Activated naive CD8-positive, alpha-beta T cell treated with anti-CD3 and anti-CD28 coated beads, Interleukin-2, amount 50 U/mL, for 24 hours (primary cell): Measurements from ENCODE around the gene PACSIN2.

ENCODE experiments used
- ATAC-seq: fragments of 150-1000 bp; cut with Tn5 transposase; one replicate; pipeline ENCODE4 v1.10.0; 2021
- DNase-seq: peaks from one replicate; pipeline ENCODE4 v3.0.0; 2021
- H3K27ac Mint-ChIP-seq: one replicate; pipeline ENCODE4 v1.8.0; 2021; ENCODE audit warnings: mild to moderate bottlenecking, mixed read lengths
- H3K27me3 Mint-ChIP-seq: one replicate; pipeline ENCODE4 v1.8.0; 2021; ENCODE audit warnings: mixed read lengths
- H3K36me3 Mint-ChIP-seq: one replicate; pipeline ENCODE4 v1.8.0; 2021; ENCODE audit warnings: low read depth, mixed read lengths
- H3K4me1 Mint-ChIP-seq: one replicate; pipeline ENCODE4 v1.8.0; 2021; ENCODE audit warnings: mixed read lengths
- H3K4me3 Mint-ChIP-seq: one replicate; pipeline ENCODE4 v1.8.0; 2021; ENCODE audit warnings: mild to moderate bottlenecking, moderate library complexity, mixed read lengths
- H3K9me3 Mint-ChIP-seq: one replicate; pipeline ENCODE4 v1.8.0; 2021; ENCODE audit warnings: mixed read lengths

The PACSIN2 gene

DNA sequence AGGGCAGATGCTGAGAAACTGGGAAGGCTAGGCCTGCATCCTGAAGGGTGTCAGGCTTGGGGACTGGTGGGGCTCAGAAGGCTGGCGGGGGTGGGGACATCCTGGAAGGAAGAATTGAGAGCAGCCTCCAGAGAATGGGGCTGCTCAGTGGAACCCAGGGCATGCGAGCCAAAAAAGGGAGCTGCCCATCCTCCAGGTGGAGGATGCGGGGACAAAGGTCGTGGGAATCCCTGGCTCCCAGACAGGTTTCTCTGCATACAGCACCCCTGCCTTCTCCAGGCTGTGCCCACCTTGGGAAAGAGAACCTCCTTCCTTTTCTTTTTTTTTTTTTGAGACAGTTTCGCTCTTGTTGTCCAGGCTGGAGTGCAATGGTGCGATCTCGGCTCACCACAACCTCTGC lies 117.0 kb downstream of the PACSIN2 start:
- Mint-ChIP-seq H3K27me3 (no peaks in the 10 kb centered on the region), H3K4me1 (peaks cover 31% of the 10 kb centered on the region), H3K27ac (no peak overlapping the region), H3K4me3 (no peak overlapping the region), H3K36me3 (no peaks in the 10 kb centered on the region), H3K9me3 (no peaks in the 10 kb centered on the region)
- ATAC-seq: no peak
- no peak for DNase-seq

DNA sequence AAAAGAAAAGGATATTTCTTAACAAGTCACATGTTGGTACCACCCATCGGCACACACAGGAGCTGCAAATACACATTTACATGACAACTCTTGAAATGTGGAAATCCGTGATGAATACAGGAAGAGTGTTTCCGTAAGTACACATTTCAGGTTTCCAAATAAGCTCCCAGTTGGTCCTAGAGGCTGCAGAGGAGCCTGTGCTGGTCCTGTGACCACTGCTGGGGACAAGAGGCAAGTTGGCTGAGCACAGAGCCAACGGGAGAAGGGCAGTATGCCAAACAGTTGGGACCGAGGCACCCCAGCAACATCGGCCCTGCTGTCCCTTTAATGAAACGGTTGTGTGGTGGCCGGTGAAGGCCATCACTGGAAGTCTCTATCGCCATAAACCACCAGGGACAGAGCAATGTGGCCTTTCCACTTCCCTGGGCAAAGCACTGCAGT lies 119.4 kb downstream of the PACSIN2 start:
- ATAC-seq (no peak), DNase-seq (no peak)
- H3K4me3 Mint-ChIP-seq: no peak overlapping the region
- peak overlapping the region; percentile 45 for H3K27ac Mint-ChIP-seq
- H3K4me1 Mint-ChIP-seq: peaks cover 31% of the 10 kb centered on the region
- no peaks in the 10 kb centered on the region for H3K9me3 Mint-ChIP-seq
- no peaks in the 10 kb centered on the region for H3K27me3 Mint-ChIP-seq
- H3K36me3 Mint-ChIP-seq: peaks cover 2% of the 10 kb centered on the region

DNA sequence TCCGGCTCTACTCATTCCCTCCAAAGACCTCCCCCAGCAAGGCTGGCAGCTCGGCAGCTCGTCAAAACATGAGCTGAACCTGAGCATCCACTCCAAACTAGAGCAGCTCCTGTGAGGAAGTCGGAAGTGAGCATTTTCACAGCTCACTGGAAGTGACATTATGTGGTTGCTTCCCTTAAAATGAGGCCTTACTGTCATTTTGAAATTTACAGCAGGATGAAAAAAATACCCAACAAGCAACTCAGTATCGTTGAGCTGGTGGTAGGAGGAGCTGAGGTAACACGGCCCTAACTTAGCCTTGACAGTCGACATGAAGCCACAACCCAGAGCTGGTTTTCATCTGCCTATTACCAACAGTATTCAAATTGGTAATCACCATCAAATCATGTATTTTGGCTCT lies 119.9 kb downstream of the PACSIN2 start:
- H3K4me3 Mint-ChIP-seq: no peak overlapping the region
- ATAC-seq: peak; percentile 59

DNA sequence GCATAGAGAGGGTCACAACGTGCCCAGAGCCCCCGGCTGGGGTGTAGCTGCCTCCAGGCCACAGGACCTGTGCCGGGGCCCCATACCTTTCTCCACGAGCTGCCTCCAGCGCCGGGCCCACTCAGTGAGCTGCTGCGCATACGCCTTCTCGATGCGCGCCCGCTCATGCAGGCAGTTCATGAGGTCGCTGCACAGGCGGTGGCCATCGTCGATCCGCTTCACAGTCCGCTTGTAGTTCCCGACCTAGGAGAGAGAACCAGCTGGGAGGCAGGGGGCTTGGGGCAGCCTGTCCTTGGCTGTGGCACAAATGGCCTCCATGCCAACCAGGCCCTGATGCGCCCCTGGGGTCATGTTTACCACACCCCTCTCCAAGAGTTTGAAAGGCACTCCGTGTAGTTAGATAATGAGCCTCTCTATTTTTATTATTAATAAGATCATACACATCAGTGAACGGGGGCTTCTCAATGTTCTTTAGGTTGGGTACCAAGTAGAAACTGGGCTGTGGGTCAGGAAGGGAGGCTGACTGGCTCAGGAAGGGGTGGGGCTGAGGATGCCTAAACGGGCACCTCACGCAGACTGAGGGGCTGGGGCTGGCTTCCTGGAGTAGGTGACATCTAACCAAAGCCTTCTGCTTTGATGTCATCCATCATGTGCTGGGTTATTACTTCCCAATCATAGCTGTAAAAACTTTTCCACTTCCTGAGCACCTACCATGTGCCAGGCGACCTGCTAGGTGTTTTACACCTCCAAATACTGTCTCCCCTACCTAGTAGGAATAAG lies 121.4 kb downstream of the PACSIN2 start:
- Mint-ChIP-seq H3K27me3 (no peaks in the 10 kb centered on the region), H3K27ac (peak overlapping the region; percentile 26), H3K36me3 (peaks cover 5% of the 10 kb centered on the region), H3K4me1 (peaks cover 41% of the 10 kb centered on the region), H3K9me3 (no peaks in the 10 kb centered on the region), H3K4me3 (no peak overlapping the region)
- ATAC-seq (no peak), DNase-seq (no peak)

More for the DNA sequence above, 119.9 kb downstream of the PACSIN2 start:
- H3K27me3 Mint-ChIP-seq: no peaks in the 10 kb centered on the region
- H3K27ac Mint-ChIP-seq: peak overlapping the region; percentile 45
- H3K9me3 Mint-ChIP-seq: no peaks in the 10 kb centered on the region
- H3K4me1 Mint-ChIP-seq: peaks cover 31% of the 10 kb centered on the region
- DNase-seq: no peak
- H3K36me3 Mint-ChIP-seq: peaks cover 2% of the 10 kb centered on the region

DNA sequence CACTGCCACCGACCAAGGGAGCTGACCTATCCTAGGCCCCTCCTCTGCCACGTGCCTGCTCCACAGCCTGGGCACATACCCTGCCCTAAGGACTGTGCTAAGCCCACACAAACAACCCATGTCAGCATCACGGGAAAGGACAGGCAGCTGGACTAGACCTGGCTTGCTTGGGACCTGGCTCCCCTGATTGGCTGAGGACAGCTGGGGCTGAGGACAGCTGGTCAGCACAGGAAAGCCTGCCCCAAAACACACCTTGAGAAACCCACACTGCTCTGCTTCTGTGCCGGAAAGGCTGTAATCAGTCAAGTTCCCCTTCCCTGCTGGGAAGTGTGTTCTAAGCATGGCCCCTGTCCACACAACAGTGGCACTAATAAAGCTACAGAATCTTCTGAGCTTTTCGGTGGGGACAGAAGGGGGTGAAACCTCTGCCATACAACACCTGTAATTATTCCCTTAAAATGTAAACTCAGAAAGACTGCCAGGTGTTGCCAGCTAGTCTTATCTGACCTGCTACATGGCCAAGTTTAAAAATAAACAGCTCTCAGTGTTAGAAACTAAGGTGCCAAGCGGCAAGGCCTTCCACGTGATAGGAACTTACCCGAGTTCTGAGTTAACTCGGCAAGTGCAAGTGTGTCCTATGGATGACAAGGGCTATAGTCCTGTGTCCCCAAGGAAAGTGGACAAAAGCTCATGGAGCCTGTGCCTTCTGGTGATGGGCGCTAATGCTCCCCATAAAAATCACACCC lies 122.2 kb downstream of the PACSIN2 start:
- DNase-seq (no peak), ATAC-seq (no peak)
- Mint-ChIP-seq H3K36me3 (peaks cover 5% of the 10 kb centered on the region), H3K27ac (no peak overlapping the region), H3K27me3 (no peaks in the 10 kb centered on the region), H3K4me1 (peaks cover 41% of the 10 kb centered on the region), H3K9me3 (no peaks in the 10 kb centered on the region), H3K4me3 (no peak overlapping the region)

DNA sequence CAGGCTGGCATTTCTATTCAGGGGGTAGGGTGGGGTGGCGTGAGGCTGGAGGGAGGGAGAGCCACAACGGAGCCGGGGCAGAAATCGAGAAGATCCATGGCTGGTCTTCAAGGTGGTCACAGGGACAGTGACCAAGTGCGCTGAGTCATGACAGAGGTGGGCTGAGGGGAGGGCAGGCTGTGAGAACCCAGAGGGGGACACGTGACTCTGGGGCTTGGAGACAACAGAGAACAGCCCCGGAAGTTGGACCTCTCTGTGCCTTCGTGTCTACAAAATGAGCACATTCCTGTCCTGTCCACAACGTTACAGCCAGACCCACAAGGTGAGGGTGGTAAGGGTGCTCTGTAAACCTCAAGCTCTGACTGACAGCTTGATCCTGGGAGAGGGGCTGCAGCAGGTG lies 122.8 kb downstream of the PACSIN2 start:
- H3K4me3 Mint-ChIP-seq: no peak overlapping the region
- peaks cover 5% of the 10 kb centered on the region for H3K36me3 Mint-ChIP-seq
- no peak for ATAC-seq
- no peak for DNase-seq
- H3K27ac Mint-ChIP-seq: no peak overlapping the region
- H3K4me1 Mint-ChIP-seq: peaks cover 41% of the 10 kb centered on the region
- H3K9me3 Mint-ChIP-seq: no peaks in the 10 kb centered on the region
- no peaks in the 10 kb centered on the region for H3K27me3 Mint-ChIP-seq

DNA sequence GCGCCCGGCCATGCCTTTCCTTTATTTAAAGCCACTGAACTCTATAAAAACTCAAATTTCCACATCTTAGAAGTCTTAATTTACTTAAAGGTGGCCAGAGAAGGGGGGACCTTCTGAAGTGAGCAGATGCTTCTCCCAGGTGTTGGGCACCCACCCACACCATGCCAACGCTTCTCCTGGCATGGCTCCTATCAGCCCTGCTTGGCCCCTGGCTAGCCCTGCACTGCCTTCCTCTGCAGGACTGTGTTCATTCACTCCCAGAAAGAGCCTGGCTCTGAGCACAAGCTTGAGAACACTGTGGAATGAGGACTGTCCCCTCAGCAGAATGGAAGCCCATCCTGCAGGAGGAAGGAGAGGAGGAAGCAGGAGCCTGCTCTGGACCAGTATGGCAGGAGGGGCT lies 123.3 kb downstream of the PACSIN2 start:
- no peak for ATAC-seq
- Mint-ChIP-seq H3K27ac (no peak overlapping the region), H3K9me3 (no peaks in the 10 kb centered on the region), H3K4me3 (no peak overlapping the region), H3K27me3 (no peaks in the 10 kb centered on the region), H3K36me3 (peaks cover 5% of the 10 kb centered on the region), H3K4me1 (peaks cover 39% of the 10 kb centered on the region)
- DNase-seq: no peak

DNA sequence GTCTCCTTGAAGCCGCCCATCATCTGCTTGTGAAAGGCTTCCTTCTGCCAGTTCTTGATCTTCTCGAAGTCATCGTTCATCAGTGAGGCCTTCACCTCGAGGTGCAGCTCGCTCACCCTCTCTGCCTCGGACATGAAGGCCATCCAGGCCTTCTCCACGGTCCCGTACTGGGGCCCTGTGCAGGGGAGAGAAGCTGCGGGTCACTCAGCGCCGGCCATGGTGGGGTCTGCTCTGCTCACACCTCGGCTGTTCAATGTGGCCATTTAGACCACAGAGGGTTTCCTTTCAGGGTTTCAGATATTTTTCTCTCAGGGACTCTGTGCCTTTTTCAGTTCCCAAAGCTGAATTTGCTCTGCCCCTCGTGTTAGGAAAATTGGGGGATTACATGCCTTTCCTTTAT lies 123.9 kb downstream of the PACSIN2 start:
- no peak for ATAC-seq
- Mint-ChIP-seq H3K9me3 (no peaks in the 10 kb centered on the region), H3K27ac (no peak overlapping the region), H3K4me1 (peaks cover 32% of the 10 kb centered on the region), H3K27me3 (no peaks in the 10 kb centered on the region), H3K36me3 (peaks cover 5% of the 10 kb centered on the region), H3K4me3 (no peak overlapping the region)
- DNase-seq: no peak

DNA sequence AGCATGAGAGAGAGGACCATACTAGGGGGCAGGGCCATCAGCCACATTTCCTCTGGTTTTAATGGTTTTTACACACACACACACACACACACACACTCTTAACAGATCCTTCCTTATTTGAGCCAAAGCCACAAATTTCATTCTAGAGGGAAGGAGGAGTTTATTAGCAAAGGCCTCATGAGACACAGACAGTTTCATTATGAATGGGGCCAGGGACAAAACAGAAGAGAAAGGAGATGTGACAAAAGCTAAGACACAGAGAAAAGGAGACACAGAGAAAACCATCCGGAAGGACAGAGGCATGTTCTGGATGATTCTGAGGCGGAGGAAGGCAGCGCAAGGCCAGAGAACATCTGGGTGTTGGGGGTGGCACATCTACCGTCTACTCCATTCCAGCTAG lies 125.6 kb downstream of the PACSIN2 start:
- Mint-ChIP-seq H3K27me3 (no peaks in the 10 kb centered on the region), H3K4me1 (peaks cover 15% of the 10 kb centered on the region), H3K27ac (peak overlapping the region; percentile 83), H3K9me3 (no peaks in the 10 kb centered on the region), H3K36me3 (peaks cover 5% of the 10 kb centered on the region), H3K4me3 (peak overlapping the region; percentile 55)
- ATAC-seq: peak; percentile 34
- DNase-seq: no peak

DNA sequence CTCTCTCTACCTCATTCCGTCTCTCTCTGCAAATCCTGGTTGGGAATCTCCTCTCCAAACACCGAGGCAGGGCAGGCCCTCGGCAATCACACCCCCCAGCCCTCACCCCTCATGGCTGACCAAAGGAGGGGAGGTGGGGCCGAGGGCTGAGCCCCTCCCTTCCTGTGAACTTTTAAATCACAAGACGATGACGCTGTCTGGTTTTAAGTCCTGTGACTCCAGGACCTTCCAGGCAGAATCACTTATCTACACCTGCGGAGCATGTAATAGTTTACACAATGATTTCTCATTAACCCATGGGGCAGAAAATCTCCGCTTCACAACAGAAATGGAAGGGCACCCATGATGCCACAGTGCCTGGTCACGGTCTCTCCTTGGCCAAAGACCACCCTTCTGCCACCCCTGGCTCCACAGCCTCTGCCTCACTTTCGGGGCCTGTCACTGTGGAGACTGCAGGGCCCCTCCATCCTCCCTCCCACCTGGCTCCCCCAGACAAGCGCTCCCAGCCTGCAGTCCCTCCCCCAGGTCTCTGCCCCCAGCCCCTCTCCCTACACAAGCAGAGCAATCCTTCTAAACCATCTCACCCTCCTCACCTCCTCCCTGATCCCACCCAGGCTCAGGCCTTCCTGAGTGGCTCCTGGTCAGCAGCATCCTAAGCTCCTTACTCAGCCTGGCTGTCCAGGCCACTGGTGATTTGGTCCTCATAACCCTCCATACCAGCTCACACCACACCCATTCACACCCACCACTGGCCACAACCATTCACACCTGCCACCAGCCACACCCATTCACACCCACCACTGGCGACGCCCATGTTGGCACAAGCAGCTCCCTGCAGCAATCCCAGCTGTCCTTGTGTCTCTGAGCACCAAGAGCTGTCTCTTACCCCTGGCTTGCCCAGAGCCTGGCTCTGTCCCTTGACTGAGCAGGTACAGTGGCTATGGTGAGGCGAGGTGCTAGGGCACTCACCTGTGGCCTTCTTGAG lies 127.1 kb downstream of the PACSIN2 start:
- Mint-ChIP-seq H3K36me3 (peaks cover 5% of the 10 kb centered on the region), H3K9me3 (no peaks in the 10 kb centered on the region), H3K4me3 (no peak overlapping the region), H3K27me3 (no peaks in the 10 kb centered on the region), H3K4me1 (peaks cover 10% of the 10 kb centered on the region), H3K27ac (no peak overlapping the region)
- no peak for DNase-seq
- ATAC-seq: no peak

DNA sequence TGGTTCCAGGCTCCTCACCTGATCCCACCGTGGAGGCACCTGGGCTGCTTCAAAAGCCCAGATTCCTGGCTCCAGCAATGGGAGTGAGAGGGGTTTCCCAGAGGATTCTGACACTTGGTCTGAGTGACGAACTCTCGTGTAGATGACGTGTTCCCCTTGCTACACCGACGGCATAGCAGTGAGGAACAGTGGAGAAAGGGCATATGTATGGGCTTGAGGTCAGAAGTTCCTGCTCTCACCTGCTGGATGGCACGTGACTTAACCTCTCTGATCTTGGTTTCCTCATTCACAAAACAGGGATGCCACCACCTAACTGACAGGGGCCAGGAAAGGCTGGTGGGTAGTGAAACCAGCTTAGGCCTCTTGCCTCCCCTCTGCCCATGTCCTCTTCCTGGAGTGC lies 127.8 kb downstream of the PACSIN2 start:
- ATAC-seq (no peak), DNase-seq (no peak)
- Mint-ChIP-seq H3K36me3 (peaks cover 5% of the 10 kb centered on the region), H3K27ac (no peak overlapping the region), H3K27me3 (no peaks in the 10 kb centered on the region), H3K4me1 (peaks cover 10% of the 10 kb centered on the region), H3K9me3 (no peaks in the 10 kb centered on the region), H3K4me3 (no peak overlapping the region)

DNA sequence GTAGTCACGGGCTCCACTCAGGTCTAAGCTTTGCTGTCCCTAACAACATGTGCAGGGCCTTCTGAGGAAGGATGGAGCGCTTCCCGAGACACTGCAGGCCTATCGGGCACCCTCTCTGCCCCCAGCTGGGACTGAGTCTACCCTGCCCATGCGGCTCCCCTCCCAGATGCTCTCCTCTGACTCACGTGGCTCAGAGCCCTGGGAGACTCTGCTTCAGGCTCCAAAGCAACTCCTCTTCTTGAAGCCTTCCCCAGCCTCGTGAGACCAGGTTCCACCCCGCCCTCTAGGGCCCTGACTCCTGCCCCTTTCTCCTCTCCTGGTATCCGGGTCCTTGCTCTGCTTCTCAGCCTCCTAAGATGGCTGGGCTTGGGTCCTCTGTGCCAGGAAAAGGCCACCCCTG lies 129.5 kb downstream of the PACSIN2 start:
- Mint-ChIP-seq H3K4me1 (peaks cover 10% of the 10 kb centered on the region), H3K36me3 (peaks cover 3% of the 10 kb centered on the region), H3K27me3 (no peaks in the 10 kb centered on the region), H3K9me3 (no peaks in the 10 kb centered on the region), H3K27ac (no peak overlapping the region), H3K4me3 (no peak overlapping the region)
- DNase-seq: no peak
- ATAC-seq: no peak

DNA sequence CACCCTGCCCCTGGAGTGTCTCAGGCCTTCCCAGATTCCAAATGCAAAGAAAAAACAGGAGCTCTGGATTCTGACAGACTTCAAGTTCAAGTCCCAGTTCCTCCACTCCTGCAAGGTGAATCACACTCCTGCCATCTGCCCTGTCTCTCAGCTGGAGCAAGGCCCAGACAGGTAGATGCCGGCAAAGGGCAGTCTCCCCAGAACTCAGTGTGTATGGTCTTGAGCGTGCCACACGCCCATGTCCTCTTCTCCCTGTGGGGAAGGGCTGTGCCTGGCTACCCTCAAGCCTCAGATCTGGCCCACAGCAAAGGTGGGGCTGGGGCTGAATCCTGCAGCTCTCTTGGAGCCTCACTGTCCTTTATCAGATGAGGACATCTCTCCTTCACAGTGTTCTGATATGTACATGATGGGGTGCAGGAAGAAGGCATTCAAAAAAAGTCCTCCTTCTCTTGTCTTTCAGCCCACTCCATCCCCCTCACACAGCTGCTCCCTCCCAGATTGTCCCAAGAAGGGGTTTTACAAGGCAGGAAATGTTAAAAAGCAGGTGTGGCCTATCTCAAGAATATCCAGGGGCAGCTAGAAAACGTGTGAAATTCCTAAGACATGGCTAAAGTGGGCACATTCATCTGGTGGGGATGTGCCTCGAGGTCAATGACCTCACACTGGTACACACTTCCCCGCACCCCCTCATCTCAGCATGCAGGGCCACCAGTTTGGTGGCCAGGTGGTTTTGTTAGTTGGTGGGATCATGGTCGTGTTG lies 130.2 kb downstream of the PACSIN2 start:
- H3K27me3 Mint-ChIP-seq: no peaks in the 10 kb centered on the region
- H3K9me3 Mint-ChIP-seq: no peaks in the 10 kb centered on the region
- H3K4me1 Mint-ChIP-seq: peaks cover 10% of the 10 kb centered on the region
- H3K27ac Mint-ChIP-seq: no peak overlapping the region
- H3K4me3 Mint-ChIP-seq: no peak overlapping the region
- ATAC-seq (no peak), DNase-seq (no peak)
- H3K36me3 Mint-ChIP-seq: peaks cover 3% of the 10 kb centered on the region

DNA sequence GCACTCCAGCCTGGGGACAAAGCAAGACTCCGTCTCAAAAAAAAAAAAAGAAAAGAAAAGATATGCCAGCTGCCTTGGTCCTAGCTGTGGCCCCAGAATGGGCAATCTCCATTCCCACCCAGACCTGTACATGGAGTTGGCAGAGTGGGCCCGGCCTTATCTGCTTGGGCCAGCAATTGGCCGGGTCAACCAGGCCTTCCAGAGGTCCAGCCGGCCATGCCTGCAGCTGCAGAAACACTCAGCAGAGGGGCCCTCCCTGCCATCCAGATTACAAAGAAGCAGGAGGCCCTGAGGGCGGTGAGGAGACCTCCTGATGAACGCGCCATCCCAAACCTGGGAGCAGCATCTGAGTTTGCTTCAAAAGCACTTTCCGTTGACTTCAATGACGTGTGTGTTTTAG lies 131.0 kb downstream of the PACSIN2 start:
- Mint-ChIP-seq H3K9me3 (no peaks in the 10 kb centered on the region), H3K4me3 (no peak overlapping the region), H3K27me3 (no peaks in the 10 kb centered on the region), H3K4me1 (peaks cover 2% of the 10 kb centered on the region), H3K27ac (no peak overlapping the region), H3K36me3 (no peaks in the 10 kb centered on the region)
- ATAC-seq: no peak
- no peak for DNase-seq
